ENCODE measurements around the gene COG2.
"Not testable (repeated sequence)": the region's sequence is repeated elsewhere in the genome, so short reads cannot be mapped to it uniquely, and the experiment has no call there.

The COG2 gene

DNA sequence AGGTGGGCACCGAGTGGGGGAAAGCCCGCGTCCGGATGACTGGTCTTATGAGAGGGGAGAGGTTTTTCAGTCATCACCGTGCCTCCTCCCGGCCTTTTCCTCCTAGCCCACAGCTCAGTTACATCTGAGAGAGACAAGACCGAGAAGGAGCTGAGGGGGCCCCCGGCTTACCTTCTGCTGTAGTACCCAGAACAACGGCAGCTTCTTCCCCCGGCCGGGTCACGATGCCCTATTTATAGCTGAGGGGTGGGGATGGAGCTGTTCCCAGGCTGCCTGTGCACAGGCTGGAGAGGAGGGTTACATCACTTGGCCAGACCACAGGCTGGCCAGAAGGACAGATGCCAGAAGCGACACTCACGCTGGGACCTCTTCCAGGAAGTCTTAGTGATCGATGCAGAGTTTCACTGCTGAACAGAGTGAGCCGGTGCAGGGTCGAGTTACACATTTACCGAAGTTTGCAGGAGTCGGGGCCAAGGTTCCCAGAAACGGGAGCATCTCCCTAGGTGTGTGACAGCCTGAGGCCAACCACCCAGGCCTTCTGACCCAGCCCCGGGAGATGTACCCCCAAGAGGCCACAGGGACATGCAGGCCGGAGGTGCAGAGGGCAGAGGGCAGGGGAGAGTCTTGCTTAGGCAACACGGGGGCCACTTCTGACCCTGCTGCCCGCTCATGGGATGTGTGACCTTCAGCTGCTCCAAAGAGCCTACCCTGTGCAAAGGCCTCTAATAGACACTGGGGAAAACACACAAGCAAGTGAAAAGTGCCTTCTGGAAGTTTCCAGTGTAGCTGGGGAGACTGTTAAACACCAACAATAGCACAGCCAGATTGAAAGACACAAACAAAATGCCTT lies 71.9 kb downstream of the COG2 start, which contains the start of gene AGT:
AGT (minus strand) TSS at position 208 of the 850 bp plus-strand sequence. CDS start 3,299 bp downstream, outside the sequence.
- no peaks in the 10 kb centered on the region for H3K9me3 ChIP-seq (ENCODE audit: control insufficient read depth, insufficient read depth, low read length)
- no CpG with 5 or more reads among the region's 24 CpGs for WGBS (ENCODE audit: insufficient coverage, insufficient read length)
- no peaks in the 10 kb centered on the region for H3K4me1 ChIP-seq (ENCODE audit: control insufficient read depth, insufficient read depth, low read length)
- no peak for DNase-seq (ENCODE audit: low read depth, low spot score)
- H3K27ac ChIP-seq (ENCODE audit: low read length): no peak within 1 kb of the TSS
- H3K27me3 ChIP-seq (ENCODE audit: control insufficient read depth, insufficient read depth, low read length): no peaks in the 10 kb centered on the region
- no peak within 1 kb of the TSS for H3K4me3 ChIP-seq (ENCODE audit: low read length)
- no peaks in the 10 kb centered on the region for H3K36me3 ChIP-seq (ENCODE audit: control insufficient read depth, insufficient read depth, low read length)

DNA sequence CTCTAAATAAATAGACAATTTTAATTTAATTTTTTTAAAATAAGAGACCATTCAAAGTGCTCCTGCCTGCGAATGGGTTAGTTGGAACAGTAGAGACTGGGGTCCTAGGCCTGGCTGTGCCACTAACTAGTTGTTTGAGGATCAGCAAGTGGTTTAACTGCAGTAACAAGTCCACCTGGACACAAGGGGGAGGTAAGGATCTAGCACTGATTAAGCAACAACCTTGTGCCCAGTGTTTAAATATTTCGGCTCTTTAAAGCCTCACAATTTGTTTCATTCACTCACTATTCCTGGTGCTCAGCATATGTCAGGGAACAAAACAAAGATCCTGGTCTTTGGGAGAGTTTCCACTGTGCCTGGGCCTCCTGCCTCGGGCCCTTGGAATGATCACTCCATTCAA lies 73.2 kb downstream of the COG2 start:
- Histone ChIP-seq H3K4me1 (ENCODE audit: control insufficient read depth, insufficient read depth, low read length) (no peaks in the 10 kb centered on the region), H3K4me3 (ENCODE audit: low read length) (no peak overlapping the region), H3K27ac (ENCODE audit: low read length) (no peak overlapping the region), H3K27me3 (ENCODE audit: control insufficient read depth, insufficient read depth, low read length) (no peaks in the 10 kb centered on the region), H3K9me3 (ENCODE audit: control insufficient read depth, insufficient read depth, low read length) (no peaks in the 10 kb centered on the region), H3K36me3 (ENCODE audit: control insufficient read depth, insufficient read depth, low read length) (no peaks in the 10 kb centered on the region)
- DNase-seq (ENCODE audit: low read depth, low spot score): no peak
- WGBS (ENCODE audit: insufficient coverage, insufficient read length): no CpG with 5 or more reads among the region's 3 CpGs

DNA sequence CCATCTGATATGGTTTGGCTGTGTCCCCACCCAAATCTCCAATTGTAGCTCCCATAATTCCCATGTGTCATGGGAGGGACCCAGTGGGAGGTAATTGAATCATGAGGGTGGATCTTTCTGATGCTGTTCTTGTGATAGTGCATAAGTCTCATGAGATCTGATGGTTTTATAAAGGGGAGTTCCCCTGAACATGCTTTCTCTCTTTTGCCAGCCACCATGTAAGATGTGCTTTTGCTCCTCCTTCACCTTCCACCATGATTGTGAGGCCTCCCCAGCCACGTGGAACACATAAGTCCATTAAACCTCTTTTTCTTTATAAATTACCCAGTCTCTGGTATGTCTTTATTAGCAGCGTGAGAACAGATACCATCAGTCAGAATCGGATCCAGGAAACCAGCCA lies 74.2 kb downstream of the COG2 start:
- DNase-seq (ENCODE audit: low read depth, low spot score); H3K4me3 ChIP-seq (ENCODE audit: low read length); H3K9me3 ChIP-seq (ENCODE audit: control insufficient read depth, insufficient read depth, low read length); H3K4me1 ChIP-seq (ENCODE audit: control insufficient read depth, insufficient read depth, low read length); H3K27me3 ChIP-seq (ENCODE audit: control insufficient read depth, insufficient read depth, low read length); H3K27ac ChIP-seq (ENCODE audit: low read length); H3K36me3 ChIP-seq (ENCODE audit: control insufficient read depth, insufficient read depth, low read length): not testable (repeated sequence)
- no CpG with 5 or more reads among the region's 3 CpGs for WGBS (ENCODE audit: insufficient coverage, insufficient read length)

DNA sequence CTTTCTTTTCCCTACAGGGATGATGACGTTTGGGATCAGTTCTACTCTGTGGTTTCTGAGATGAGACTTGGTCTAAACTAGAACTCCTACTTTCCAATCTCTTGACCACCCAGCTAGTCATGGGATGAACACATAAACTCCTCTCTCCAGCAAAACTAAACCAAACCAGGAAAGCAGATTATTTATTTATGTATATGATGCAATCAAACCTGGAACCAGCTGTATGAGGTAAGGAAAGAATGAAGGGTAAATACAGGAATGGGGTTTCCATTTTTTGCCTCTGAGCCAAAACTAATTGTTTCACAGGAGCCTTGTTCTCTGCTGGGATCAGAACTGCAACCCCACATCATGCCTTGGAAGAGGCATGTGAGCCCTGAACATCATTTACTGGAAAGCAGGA lies 75.0 kb downstream of the COG2 start:
- Histone ChIP-seq H3K36me3 (ENCODE audit: control insufficient read depth, insufficient read depth, low read length) (no peaks in the 10 kb centered on the region), H3K27me3 (ENCODE audit: control insufficient read depth, insufficient read depth, low read length) (no peaks in the 10 kb centered on the region), H3K4me1 (ENCODE audit: control insufficient read depth, insufficient read depth, low read length) (no peaks in the 10 kb centered on the region), H3K27ac (ENCODE audit: low read length) (no peak overlapping the region), H3K9me3 (ENCODE audit: control insufficient read depth, insufficient read depth, low read length) (no peaks in the 10 kb centered on the region), H3K4me3 (ENCODE audit: low read length) (no peak overlapping the region)
- no peak for DNase-seq (ENCODE audit: low read depth, low spot score)
- WGBS (ENCODE audit: insufficient coverage, insufficient read length): no CpG with 5 or more reads among the region's 1 CpG

DNA sequence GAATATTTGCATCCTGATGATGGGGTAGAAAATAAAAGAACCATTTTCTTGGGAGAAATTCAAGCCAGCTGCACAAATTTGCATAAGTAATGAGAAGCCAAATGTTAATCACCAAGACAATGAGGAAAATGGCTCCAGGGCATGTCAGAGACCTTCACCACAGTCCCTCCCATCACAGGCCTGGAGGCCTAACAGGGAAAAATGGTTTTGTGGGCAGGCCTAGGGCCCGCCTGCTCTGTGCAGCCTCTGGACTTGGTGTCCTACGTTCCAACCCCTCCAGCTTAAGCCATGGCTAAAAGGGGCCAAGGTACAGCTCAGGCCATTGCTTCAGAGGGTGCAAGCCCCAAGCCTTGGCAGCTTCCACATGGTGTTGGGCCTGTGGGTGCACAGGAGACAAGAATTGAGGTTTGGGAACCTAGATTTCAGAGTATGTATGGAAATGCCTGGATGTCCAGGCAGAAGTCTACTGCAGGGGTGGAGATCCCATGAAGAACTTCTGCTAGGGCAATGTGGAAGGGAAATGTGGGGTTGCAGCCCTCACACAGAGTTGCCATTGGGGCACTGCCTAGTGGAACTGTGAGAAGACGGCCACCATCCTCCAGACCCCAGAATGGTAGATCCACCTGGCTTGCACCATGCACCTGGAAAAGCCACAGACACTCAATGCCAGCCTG lies 79.7 kb downstream of the COG2 start:
- not testable (repeated sequence) for DNase-seq (ENCODE audit: low read depth, low spot score); H3K27me3 ChIP-seq (ENCODE audit: control insufficient read depth, insufficient read depth, low read length); H3K9me3 ChIP-seq (ENCODE audit: control insufficient read depth, insufficient read depth, low read length); H3K27ac ChIP-seq (ENCODE audit: low read length); H3K4me1 ChIP-seq (ENCODE audit: control insufficient read depth, insufficient read depth, low read length); H3K36me3 ChIP-seq (ENCODE audit: control insufficient read depth, insufficient read depth, low read length); H3K4me3 ChIP-seq (ENCODE audit: low read length)
- WGBS (ENCODE audit: insufficient coverage, insufficient read length): no CpG with 5 or more reads among the region's 3 CpGs

DNA sequence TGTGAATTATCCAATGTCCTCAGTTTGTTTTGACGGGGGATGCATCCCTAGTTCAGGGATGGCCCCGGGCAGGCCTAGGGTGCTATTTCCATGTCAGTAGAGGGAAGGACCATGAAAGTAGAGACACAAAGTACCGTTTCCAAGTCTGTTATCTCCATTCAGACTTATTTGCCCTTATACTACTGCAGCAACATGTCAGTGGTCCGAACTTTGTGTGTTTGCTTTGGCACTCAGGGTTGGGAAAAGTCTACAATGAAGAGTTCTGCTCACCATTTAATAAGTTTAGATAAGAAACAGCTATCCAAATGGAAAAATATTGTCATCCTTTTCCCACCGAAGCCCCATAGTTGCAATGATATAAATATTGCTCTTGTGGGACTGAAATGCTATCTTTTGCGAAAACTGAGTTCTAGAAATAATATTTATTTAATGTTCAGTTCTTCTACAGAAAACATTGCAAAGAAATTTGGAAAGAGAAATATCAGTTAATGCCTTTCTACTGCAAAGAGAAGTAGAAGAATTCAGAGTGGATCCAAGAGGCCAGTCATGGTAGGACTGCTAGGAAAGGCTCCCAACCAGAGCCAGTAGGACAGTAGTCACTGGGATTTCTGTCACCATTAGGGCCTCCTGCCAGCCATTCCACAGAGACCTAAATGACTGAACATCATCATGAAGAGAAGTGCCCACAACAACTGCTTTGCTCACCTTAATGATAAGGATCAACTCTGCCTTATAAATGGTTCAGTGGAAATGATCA lies 83.2 kb downstream of the COG2 start:
- H3K4me1 ChIP-seq (ENCODE audit: control insufficient read depth, insufficient read depth, low read length): peaks cover 4% of the 10 kb centered on the region; the same call in 1 of the 2 replicates
- no peak overlapping the region for H3K4me3 ChIP-seq (ENCODE audit: low read length)
- DNase-seq (ENCODE audit: low read depth, low spot score): no peak
- H3K36me3 ChIP-seq (ENCODE audit: control insufficient read depth, insufficient read depth, low read length): no peaks in the 10 kb centered on the region
- no peaks in the 10 kb centered on the region for H3K27me3 ChIP-seq (ENCODE audit: control insufficient read depth, insufficient read depth, low read length)
- H3K27ac ChIP-seq (ENCODE audit: low read length): no peak overlapping the region
- no peaks in the 10 kb centered on the region for H3K9me3 ChIP-seq (ENCODE audit: control insufficient read depth, insufficient read depth, low read length)
- WGBS (ENCODE audit: insufficient coverage, insufficient read length): no CpG with 5 or more reads among the region's 6 CpGs

DNA sequence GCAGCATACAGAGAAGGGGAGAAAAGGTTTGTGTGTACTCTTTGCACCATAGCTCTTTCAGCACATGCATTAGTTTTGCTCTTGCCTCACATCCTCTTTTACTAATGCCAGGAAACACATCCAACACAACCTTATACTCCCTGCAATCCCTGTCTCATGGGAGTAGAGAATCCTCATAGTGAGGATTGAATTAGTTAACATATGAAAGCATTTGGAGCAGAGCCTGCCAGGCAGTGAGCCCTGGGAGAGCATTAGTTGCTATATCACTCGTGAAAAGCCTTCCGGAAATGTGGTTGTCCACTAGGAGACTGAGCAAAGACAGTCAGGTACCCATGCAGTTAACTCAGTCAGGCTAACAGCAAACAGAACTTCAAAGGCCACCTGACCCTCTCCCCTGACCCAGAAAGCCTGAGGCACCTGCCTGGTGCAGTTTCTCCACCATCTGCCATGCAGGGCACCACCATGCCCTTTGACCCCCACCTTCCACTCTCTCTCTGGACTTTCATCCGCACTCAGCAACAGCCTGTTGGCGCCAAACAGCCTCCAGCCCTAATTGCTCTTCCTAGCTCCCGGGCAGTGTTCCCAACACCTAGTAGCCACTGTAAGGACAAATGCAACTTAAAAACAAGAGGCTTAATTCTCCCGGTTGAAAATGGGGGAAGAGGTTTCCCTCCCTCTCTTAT lies 86.6 kb downstream of the COG2 start:
- WGBS (ENCODE audit: insufficient coverage, insufficient read length): no CpG with 5 or more reads among the region's 6 CpGs
- no peak for DNase-seq (ENCODE audit: low read depth, low spot score)
- Histone ChIP-seq H3K27ac (ENCODE audit: low read length) (no peak overlapping the region), H3K4me3 (ENCODE audit: low read length) (no peak overlapping the region), H3K4me1 (ENCODE audit: control insufficient read depth, insufficient read depth, low read length) (peaks cover 4% of the 10 kb centered on the region; the same call in 1 of the 2 replicates), H3K27me3 (ENCODE audit: control insufficient read depth, insufficient read depth, low read length) (no peaks in the 10 kb centered on the region), H3K9me3 (ENCODE audit: control insufficient read depth, insufficient read depth, low read length) (no peaks in the 10 kb centered on the region), H3K36me3 (ENCODE audit: control insufficient read depth, insufficient read depth, low read length) (no peaks in the 10 kb centered on the region)

DNA sequence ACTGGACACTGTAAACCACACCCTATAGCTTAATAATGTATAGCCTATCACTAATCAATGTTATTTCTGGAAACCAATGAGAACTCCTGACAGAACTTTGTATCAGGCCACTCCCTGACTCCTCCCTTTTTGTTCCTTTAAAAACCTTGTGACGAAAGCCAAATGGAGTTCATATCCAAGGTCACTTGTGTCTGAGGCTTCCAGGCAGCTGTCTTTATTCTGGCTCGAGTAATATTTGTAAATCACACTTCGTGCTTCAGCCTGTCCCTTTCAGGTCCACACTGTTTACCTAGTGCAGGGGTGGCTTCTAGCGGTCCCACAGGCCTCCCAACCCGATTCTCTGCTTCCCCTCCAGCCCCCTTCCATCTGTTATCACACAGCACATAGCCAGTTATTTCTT lies 88.7 kb downstream of the COG2 start:
- H3K27ac ChIP-seq (ENCODE audit: low read length): no peak overlapping the region
- no peak overlapping the region for H3K4me3 ChIP-seq (ENCODE audit: low read length)
- WGBS (ENCODE audit: insufficient coverage, insufficient read length): no CpG with 5 or more reads among the region's 5 CpGs
- no peaks in the 10 kb centered on the region for H3K27me3 ChIP-seq (ENCODE audit: control insufficient read depth, insufficient read depth, low read length)
- H3K9me3 ChIP-seq (ENCODE audit: control insufficient read depth, insufficient read depth, low read length): no peaks in the 10 kb centered on the region
- no peak for DNase-seq (ENCODE audit: low read depth, low spot score)
- H3K4me1 ChIP-seq (ENCODE audit: control insufficient read depth, insufficient read depth, low read length): peaks cover 4% of the 10 kb centered on the region; the same call in 1 of the 2 replicates
- H3K36me3 ChIP-seq (ENCODE audit: control insufficient read depth, insufficient read depth, low read length): no peaks in the 10 kb centered on the region

DNA sequence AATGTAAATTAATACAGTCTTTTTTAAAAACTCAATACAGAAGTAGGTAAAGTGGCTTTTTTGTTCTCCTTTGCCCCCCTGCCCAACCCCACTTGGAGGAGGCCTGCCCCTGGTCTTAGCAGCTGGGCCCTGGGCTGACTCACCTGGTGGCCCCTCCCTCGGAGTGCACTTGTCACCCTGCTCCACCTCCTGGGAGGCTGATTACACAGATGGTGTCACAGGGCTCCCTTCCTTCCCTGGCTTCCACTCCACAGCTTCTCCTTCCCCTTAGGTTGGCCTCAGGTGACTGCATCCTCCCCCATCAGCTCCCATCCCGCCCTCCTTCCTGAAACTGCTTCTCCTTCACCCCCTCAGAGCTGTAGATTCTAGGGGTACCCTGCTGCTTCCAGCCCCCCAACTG lies 93.2 kb downstream of the COG2 start:
- Histone ChIP-seq H3K9me3 (ENCODE audit: control insufficient read depth, insufficient read depth, low read length) (no peaks in the 10 kb centered on the region), H3K4me1 (ENCODE audit: control insufficient read depth, insufficient read depth, low read length) (no peaks in the 10 kb centered on the region), H3K27ac (ENCODE audit: low read length) (no peak overlapping the region), H3K4me3 (ENCODE audit: low read length) (no peak overlapping the region), H3K36me3 (ENCODE audit: control insufficient read depth, insufficient read depth, low read length) (no peaks in the 10 kb centered on the region), H3K27me3 (ENCODE audit: control insufficient read depth, insufficient read depth, low read length) (no peaks in the 10 kb centered on the region)
- DNase-seq (ENCODE audit: low read depth, low spot score): no peak
- WGBS (ENCODE audit: insufficient coverage, insufficient read length): no CpG with 5 or more reads among the region's 2 CpGs
